SH-SY5Y (cell line): ENCODE results near the gene KANSL1L.

Source experiments
- GATA2 ChIP-seq: IDR thresholded peaks from 2 replicates; pipeline ENCODE4 v1.6.1; 2011; ENCODE audit warnings: mild to moderate bottlenecking, low read depth, low read length
- GATA3 ChIP-seq: IDR thresholded peaks from 2 replicates; pipeline ENCODE4 v1.6.1; 2011; ENCODE audit warnings: low read depth, mild to moderate bottlenecking, low read length, moderate library complexity

- no peak for TF ChIP-seq GATA2
- no peak for TF ChIP-seq GATA3
Observed at GRCh38 chr2:210189452-210190138, 18.4 kb upstream of the KANSL1L start.
